ENCODE data around the gene HPCAL1.

The HPCAL1 gene

GRCh38 chr2:10281891-10282290, 20.8 kb upstream of the HPCAL1 start:
- no peak for TF ChIP-seq CTCF (IDR thresholded peaks at IDR 0.05)
- TF ChIP-seq ZFX (IDR thresholded peaks at IDR 0.05; ENCODE audit: borderline replicate concordance) = no peak
- H3K27ac ChIP-seq = no peak overlapping the region

DNA sequence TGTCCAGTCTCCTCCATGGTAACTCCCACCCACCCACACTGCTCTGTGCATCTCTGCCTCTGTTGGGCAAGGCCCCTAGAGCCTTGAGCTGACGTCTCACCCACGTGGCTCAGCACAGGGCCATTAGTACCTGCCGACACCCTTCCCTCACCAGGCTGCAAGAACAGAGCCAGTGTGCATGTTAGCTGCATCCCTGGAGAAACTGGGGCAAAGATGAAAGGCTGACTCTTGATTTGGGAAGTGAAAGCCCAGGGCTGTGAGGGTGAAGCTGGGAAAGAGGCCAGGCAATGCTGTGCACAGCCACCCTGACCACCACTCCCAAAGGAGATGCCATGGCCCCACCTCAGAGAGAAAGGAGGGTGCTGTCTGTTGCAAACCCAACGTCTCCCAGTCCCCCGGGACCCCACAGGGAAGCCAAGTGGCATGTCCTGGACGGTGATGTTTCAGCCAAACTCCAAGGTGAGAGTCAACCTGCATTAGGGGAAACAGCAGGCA, 20.0 kb upstream of the HPCAL1 start:
- no peak overlapping the region for H3K27ac ChIP-seq
- no peak for TF ChIP-seq ZFX (IDR thresholded peaks at IDR 0.05; ENCODE audit: borderline replicate concordance)
- no peak for TF ChIP-seq CTCF (IDR thresholded peaks at IDR 0.05)

- no peak for TF ChIP-seq CTCF (IDR thresholded peaks at IDR 0.05)
- TF ChIP-seq ZFX (IDR thresholded peaks at IDR 0.05; ENCODE audit: borderline replicate concordance) = no peak
- no peak overlapping the region for H3K27ac ChIP-seq
Observed at GRCh38 chr2:10283106-10284062, 19.3 kb upstream of the HPCAL1 start.

- no peak for TF ChIP-seq CTCF (IDR thresholded peaks at IDR 0.05)
- TF ChIP-seq ZFX (IDR thresholded peaks at IDR 0.05; ENCODE audit: borderline replicate concordance) = no peak
- H3K27ac ChIP-seq = no peak overlapping the region
Observed at GRCh38 chr2:10284108-10284870, 18.4 kb upstream of the HPCAL1 start.

DNA sequence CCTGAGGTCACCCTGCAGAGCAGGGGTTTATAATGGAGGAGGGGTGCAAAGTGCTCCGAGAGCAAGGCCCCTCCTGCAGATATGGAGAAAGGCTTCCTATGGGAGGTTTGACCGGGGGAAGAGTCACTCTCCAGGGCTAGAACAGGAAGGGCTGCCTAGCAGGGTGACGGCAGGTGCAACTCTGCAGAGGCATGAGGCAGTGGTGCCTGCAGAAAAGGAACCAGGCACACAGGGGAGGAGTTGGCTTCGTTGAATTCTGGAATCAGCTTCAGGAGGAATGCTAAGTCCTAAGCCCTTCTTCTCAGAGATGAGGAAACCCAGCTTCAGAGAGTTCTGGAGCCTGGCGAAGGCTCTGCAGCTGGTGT, 17.5 kb upstream of the HPCAL1 start:
- H3K27ac ChIP-seq = no peak overlapping the region
- TF ChIP-seq CTCF (IDR thresholded peaks at IDR 0.05) (no peak), ZFX (IDR thresholded peaks at IDR 0.05; ENCODE audit: borderline replicate concordance) (no peak)

GRCh38 chr2:10285556-10286198, 17.0 kb upstream of the HPCAL1 start:
- H3K27ac ChIP-seq = no peak overlapping the region
- TF ChIP-seq ZFX (IDR thresholded peaks at IDR 0.05; ENCODE audit: borderline replicate concordance) (no peak), CTCF (IDR thresholded peaks at IDR 0.05) (no peak)

Measured in 22Rv1 (cell line).